Ectodermal cell (in vitro differentiated cells): ENCODE data around the gene HS3ST3B1.

Source experiments
- H3K27ac ChIP-seq: 2 replicates; pipeline ENCODE4 v1.7.0; 2013; ENCODE audit warnings: mild to moderate bottlenecking, low read depth, low read length; ENCODE audit not compliant: insufficient read depth, poor library complexity, severe bottlenecking
- H3K27me3 ChIP-seq: 2 replicates; pipeline ENCODE4 v1.7.0; 2013; ENCODE audit warnings: mild to moderate bottlenecking, low read length; ENCODE audit not compliant: insufficient read depth, control insufficient read depth, poor library complexity, severe bottlenecking
- H3K36me3 ChIP-seq: one replicate; pipeline ENCODE4 v1.7.0; 2013; ENCODE audit warnings: low read length; ENCODE audit not compliant: control insufficient read depth, insufficient read depth
- H3K4me1 ChIP-seq: one replicate; pipeline ENCODE4 v1.7.0; 2013; ENCODE audit warnings: low read length; ENCODE audit not compliant: control insufficient read depth, insufficient read depth
- H3K4me3 ChIP-seq: 2 replicates; pipeline ENCODE4 v1.7.0; 2013; ENCODE audit warnings: low read depth, low read length, control low read depth; ENCODE audit not compliant: insufficient read depth
- H3K9me3 ChIP-seq: 2 replicates; pipeline ENCODE4 v1.7.0; 2013; ENCODE audit warnings: mild to moderate bottlenecking, low read length, moderate library complexity; ENCODE audit not compliant: control insufficient read depth
- WGBS, 2 experiments: methylation state at CpG; one replicate each; pipeline ENCODE4 v1.1.7; 2013; ENCODE audit warnings: missing lambda C conversion rate in 2 of 2; 5-methylcytosine and 5-hydroxymethylcytosine counted together

HS3ST3B1 gene

DNA sequence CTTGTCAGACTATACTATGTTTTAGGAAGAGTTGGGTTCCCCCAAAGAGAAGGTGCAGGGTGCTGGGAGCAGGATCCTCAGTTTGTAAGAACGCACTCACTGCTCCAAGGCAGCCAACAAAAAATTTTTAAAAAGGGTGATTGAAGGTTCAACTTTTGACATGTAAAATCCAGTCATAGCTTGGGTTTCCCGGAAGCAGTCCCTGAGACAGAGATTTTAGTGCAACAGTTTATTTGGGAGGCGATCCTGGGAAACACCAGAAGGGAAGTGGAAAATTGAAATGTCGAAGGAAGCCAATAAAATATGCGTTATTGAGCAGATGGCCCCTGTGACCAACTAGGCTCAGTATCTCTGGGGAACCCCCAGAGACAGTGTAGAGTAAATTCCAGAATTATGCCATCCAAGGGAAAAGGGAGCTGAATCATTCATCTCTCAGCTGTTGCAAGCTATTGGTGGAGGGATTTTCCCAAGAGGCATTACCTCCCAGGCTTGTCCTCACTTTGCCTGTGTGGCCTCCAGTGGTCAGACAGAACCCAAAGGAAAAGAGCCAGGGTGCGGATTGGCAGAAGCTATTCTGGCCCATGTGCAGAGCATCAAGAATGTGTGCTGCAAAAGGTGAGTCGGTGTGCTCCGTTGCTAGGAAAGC is 72.9 kb downstream of the HS3ST3B1 start:
- H3K4me3 ChIP-seq = no peak overlapping the region
- H3K27ac ChIP-seq = peak overlapping the region; percentile 21
- H3K36me3 ChIP-seq = no peaks in the 10 kb centered on the region
- WGBS, 2 experiments = 93 to 95% methylated on average over 8 of the region's 8 CpGs
- peaks cover 22% of the 10 kb centered on the region for H3K4me1 ChIP-seq
- no peaks in the 10 kb centered on the region for H3K27me3 ChIP-seq
- H3K9me3 ChIP-seq = no peaks in the 10 kb centered on the region

- H3K36me3 ChIP-seq = no peaks in the 10 kb centered on the region
- H3K4me1 ChIP-seq = peaks cover 22% of the 10 kb centered on the region
- 97 to 100% methylated on average over 1 of the region's 1 CpG for WGBS, 2 experiments
- no peaks in the 10 kb centered on the region for H3K9me3 ChIP-seq
- H3K27ac ChIP-seq = no peak overlapping the region
- no peak overlapping the region for H3K4me3 ChIP-seq
- no peaks in the 10 kb centered on the region for H3K27me3 ChIP-seq
Measured at GRCh38 chr17:14374268-14374667, 73.4 kb downstream of the HS3ST3B1 start.

GRCh38 chr17:14376666-14377065 is 75.8 kb downstream of the HS3ST3B1 start:
- Histone ChIP-seq H3K27ac (no peak overlapping the region), H3K36me3 (no peaks in the 10 kb centered on the region)
- WGBS, 2 experiments = 95 to 100% methylated on average over 1 to 3 of the region's 3 CpGs

GRCh38 chr17:14381606-14382005 is 80.7 kb downstream of the HS3ST3B1 start:
- WGBS, 2 experiments = 89 to 91% methylated on average over 6 of the region's 6 CpGs
- no peaks in the 10 kb centered on the region for H3K9me3 ChIP-seq
- H3K4me1 ChIP-seq = no peaks in the 10 kb centered on the region
- no peak overlapping the region for H3K4me3 ChIP-seq
- H3K27me3 ChIP-seq = no peaks in the 10 kb centered on the region
- H3K36me3 ChIP-seq = no peaks in the 10 kb centered on the region
- no peak overlapping the region for H3K27ac ChIP-seq

More at GRCh38 chr17:14376666-14377065, 75.8 kb downstream of the HS3ST3B1 start:
- H3K9me3 ChIP-seq = no peaks in the 10 kb centered on the region
- H3K4me3 ChIP-seq = no peak overlapping the region
- peaks cover 22% of the 10 kb centered on the region for H3K4me1 ChIP-seq
- no peaks in the 10 kb centered on the region for H3K27me3 ChIP-seq

- Histone ChIP-seq H3K27ac (no peak overlapping the region), H3K4me3 (no peak overlapping the region), H3K27me3 (no peaks in the 10 kb centered on the region), H3K4me1 (no peaks in the 10 kb centered on the region), H3K9me3 (no peaks in the 10 kb centered on the region), H3K36me3 (no peaks in the 10 kb centered on the region)
- 94% methylated on average over 5 to 7 of the region's 7 CpGs for WGBS, 2 experiments
Measured at GRCh38 chr17:14387036-14387435, 86.2 kb downstream of the HS3ST3B1 start.

DNA sequence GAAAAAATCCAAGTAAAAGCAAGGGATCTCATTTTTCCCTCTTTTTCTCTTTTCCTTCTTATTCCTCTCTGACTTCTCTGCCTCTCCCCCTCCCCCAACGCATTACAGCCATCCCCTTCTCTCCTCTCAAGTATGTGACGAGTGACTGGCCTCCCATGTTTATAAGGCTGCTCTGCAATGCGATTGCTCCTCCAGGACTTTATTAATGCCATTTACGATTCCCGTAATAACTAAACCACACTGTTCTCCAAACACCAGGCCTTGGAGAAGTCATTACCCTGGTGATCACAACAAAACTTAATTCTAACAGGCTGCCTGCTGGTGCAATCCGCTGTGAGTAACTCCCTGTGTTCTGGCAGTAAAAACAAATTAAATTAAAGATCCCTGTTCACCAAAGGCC is 88.8 kb downstream of the HS3ST3B1 start:
- Histone ChIP-seq H3K9me3 (no peaks in the 10 kb centered on the region), H3K27me3 (no peaks in the 10 kb centered on the region), H3K27ac (no peak overlapping the region), H3K36me3 (no peaks in the 10 kb centered on the region), H3K4me1 (no peaks in the 10 kb centered on the region), H3K4me3 (no peak overlapping the region)
- 68 to 69% methylated on average over 6 of the region's 6 CpGs for WGBS, 2 experiments

- Histone ChIP-seq H3K4me1 (no peaks in the 10 kb centered on the region), H3K4me3 (no peak overlapping the region), H3K36me3 (no peaks in the 10 kb centered on the region), H3K27me3 (no peaks in the 10 kb centered on the region), H3K27ac (no peak overlapping the region), H3K9me3 (no peaks in the 10 kb centered on the region)
Measured at GRCh38 chr17:14393723-14394122, 92.8 kb downstream of the HS3ST3B1 start.

DNA sequence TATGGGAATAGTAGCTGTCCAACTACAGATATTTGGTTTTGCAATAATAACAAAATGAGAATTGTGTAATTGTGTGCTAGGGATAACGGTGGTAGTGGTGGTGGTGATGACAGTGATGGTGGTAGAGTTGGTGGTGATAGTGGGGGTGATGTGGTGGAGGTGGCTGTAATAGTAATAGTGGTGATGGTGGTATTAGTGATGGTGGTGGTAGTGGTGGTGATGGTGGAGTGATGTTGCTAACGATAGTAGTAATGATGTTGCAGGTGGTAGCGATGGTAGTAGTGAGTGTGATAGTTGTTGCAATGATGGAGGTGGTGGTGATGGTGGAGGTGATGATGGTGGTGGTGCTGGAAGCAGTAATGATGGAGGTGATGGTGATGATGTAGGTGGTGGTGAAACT is 94.4 kb downstream of the HS3ST3B1 start:
- Histone ChIP-seq H3K27ac (no peak overlapping the region), H3K4me3 (no peak overlapping the region), H3K4me1 (no peaks in the 10 kb centered on the region), H3K27me3 (no peaks in the 10 kb centered on the region), H3K9me3 (no peaks in the 10 kb centered on the region), H3K36me3 (no peaks in the 10 kb centered on the region)
- WGBS, 2 experiments = 92 to 96% methylated on average over 3 of the region's 3 CpGs

GRCh38 chr17:14396547-14396946 is 95.7 kb downstream of the HS3ST3B1 start:
- Histone ChIP-seq H3K27me3 (no peaks in the 10 kb centered on the region), H3K4me3 (no peak overlapping the region), H3K4me1 (no peaks in the 10 kb centered on the region), H3K9me3 (no peaks in the 10 kb centered on the region), H3K36me3 (no peaks in the 10 kb centered on the region), H3K27ac (no peak overlapping the region)
- WGBS, 2 experiments = 43 to 52% methylated on average over 3 of the region's 3 CpGs

DNA sequence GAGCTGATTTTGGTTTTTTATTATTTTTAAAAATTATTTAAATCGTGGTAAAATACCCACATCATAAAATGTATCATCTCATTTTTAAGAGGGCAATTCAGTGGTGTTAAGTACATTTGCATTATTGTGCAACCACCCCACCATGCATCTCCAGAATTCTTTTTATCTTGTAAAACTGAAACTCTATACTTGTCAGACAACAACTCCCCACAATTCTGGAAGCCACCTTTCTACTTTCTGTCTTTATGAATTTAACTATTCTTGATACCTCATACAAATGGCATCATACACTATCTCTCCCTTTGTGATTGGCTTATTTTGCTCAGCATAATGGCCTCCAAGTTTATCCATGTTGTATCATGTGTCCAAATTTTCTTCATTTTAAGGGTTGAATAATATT is 97.9 kb downstream of the HS3ST3B1 start:
- 40% methylated on average over 1 of the region's 1 CpG; no CpG with 5 or more reads in 1 of the 2 experiments for WGBS, 2 experiments
- Histone ChIP-seq H3K27me3 (no peaks in the 10 kb centered on the region), H3K36me3 (no peaks in the 10 kb centered on the region), H3K4me1 (no peaks in the 10 kb centered on the region), H3K4me3 (no peak overlapping the region), H3K9me3 (no peaks in the 10 kb centered on the region), H3K27ac (no peak overlapping the region)
